Muscle layer of colon (tissue), 2 donors: ENCODE data around the gene MDGA2.
"Not testable (repeated sequence)": the region's sequence is repeated elsewhere in the genome, so short reads cannot be mapped to it uniquely, and the experiment has no call there.

Experiments used
- H3K27ac ChIP-seq: one replicate; pipeline ENCODE4 v1.7.0; 2013; ENCODE audit warnings: low read depth, mild to moderate bottlenecking, low read length, moderate library complexity
- H3K27me3 ChIP-seq, 2 donors: one replicate each; pipeline ENCODE4 v1.7.0; 2013; ENCODE audit warnings: low read length in 2 of 2, mild to moderate bottlenecking in 2 of 2; ENCODE audit not compliant: insufficient read depth in 2 of 2, control insufficient read depth in 1 of 2
- H3K36me3 ChIP-seq: one replicate; pipeline ENCODE4 v1.7.0; 2013; ENCODE audit warnings: mild to moderate bottlenecking, low read length; ENCODE audit not compliant: insufficient read depth
- H3K4me1 ChIP-seq: one replicate; pipeline ENCODE4 v1.7.0; 2013; ENCODE audit warnings: mild to moderate bottlenecking, low read length; ENCODE audit not compliant: insufficient read depth
- H3K4me3 ChIP-seq, 2 donors: one replicate each; pipeline ENCODE4 v1.7.0; 2013; ENCODE audit warnings: low read length in 2 of 2, low read depth in 1 of 2, mild to moderate bottlenecking in 1 of 2, moderate library complexity in 1 of 2
- H3K9ac ChIP-seq: one replicate; pipeline ENCODE4 v1.7.0; 2013; ENCODE audit warnings: low read length
- H3K9me3 ChIP-seq: one replicate; pipeline ENCODE4 v1.7.0; 2013; ENCODE audit warnings: mild to moderate bottlenecking, low read length
- donor health status: abdominal sarcoma.
- donor health status: Adenocarcinoma of cecum.

The MDGA2 gene

DNA sequence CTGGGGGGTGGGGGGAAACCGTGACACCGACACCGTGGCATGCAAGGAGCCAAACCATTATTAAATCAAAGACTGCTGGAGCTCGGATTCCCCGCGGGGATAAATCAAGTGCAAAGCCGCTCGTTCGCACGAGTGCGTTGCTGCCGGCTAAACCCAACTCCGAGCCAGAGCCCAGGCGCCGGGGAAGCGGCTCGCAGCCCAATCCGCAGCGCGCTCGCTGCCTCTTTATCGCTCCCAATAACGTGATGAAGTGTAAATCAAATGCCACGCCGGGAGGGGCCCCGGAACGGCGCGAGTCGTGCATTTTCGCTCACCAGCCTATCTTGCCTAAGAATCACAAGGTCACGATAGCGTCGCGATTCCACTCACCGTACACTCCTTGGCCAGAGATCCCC, 1.3 kb downstream of the MDGA2 start:
- H3K27ac ChIP-seq = no peak overlapping the region
- H3K4me3 ChIP-seq = peak overlapping the region in 1 of 2 donors; percentile 13
- no peak overlapping the region for H3K9ac ChIP-seq
- peaks cover 12 to 32% of the 10 kb centered on the region in 2 donors for H3K27me3 ChIP-seq
- peaks cover 4% of the 10 kb centered on the region for H3K4me1 ChIP-seq
- no peaks in the 10 kb centered on the region for H3K36me3 ChIP-seq
- H3K9me3 ChIP-seq = no peaks in the 10 kb centered on the region

DNA sequence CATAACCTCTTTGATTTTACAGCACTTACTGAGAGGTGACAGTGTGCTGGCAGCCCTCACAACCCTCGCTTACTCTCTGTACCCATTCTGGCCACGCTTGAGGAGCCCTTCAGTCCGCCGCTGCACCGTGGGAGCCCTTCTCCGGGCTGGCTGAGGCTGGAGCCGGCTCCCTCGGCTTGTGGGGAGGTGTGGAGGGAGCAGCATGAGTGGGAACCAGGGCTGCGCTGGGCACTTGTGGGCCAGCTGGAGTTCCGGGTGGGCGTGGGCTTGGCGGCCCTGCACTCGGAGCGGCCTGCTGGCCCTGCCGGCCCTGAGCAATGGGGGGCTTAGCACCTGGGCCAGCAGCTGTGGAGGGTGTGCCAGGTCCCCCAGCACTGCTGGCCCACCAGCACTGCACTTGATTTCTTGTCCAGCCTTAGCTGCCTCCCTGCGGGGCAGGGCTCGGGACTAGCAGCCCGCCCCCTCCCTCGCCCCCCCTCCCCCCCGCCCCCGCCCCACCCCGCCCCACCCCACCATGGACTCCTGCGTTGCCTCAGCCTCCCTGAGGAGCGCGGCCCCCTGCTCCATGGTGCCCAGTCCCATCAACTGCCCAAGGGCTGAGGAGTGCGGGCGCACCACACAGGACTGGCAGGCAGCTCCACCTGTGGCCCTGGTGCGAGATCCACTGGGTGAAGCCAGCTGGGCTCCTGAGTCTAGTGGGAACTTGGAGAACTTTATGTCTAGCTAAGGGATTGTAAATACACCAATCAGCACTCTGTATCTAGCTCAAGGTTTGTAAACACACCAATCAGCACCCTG, 9.9 kb downstream of the MDGA2 start:
- H3K9ac ChIP-seq = no peak overlapping the region

GRCh38 chr14:47662466-47662865, 12.9 kb downstream of the MDGA2 start:
- no peak overlapping the region for H3K9ac ChIP-seq

More for the DNA sequence above, 9.9 kb downstream of the MDGA2 start:
- Histone ChIP-seq H3K36me3 (no peaks in the 10 kb centered on the region), H3K27ac (no peak overlapping the region), H3K27me3 (no peaks in the 10 kb centered on the region), H3K4me3 (no peak overlapping the region), H3K9me3 (no peaks in the 10 kb centered on the region), H3K4me1 (no peaks in the 10 kb centered on the region)

DNA sequence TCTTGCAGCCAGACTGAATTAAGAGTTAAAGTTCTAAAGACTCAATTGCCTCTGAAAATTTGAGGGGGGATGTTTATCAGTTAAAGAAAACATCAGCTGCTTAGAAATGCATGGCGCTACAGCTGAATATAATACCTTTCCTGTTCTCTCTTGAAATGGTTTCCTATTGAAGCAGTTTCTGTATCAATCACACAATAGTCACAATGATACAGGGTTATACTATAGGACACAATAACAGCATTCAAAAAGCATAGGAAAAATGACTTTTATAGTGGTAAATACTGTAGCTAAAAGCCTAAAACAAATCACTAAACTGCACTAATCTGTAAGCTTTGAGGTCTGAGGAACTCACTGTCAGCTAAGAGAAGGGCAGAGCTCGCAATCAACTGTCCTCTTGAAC, 15.2 kb downstream of the MDGA2 start:
- Histone ChIP-seq H3K36me3 (no peaks in the 10 kb centered on the region), H3K27me3 (no peaks in the 10 kb centered on the region), H3K27ac (no peak overlapping the region), H3K4me3 (no peak overlapping the region), H3K4me1 (no peaks in the 10 kb centered on the region), H3K9ac (no peak overlapping the region), H3K9me3 (no peaks in the 10 kb centered on the region)

More at GRCh38 chr14:47662466-47662865, 12.9 kb downstream of the MDGA2 start:
- H3K9me3 ChIP-seq = no peaks in the 10 kb centered on the region
- no peaks in the 10 kb centered on the region for H3K27me3 ChIP-seq
- H3K36me3 ChIP-seq = no peaks in the 10 kb centered on the region
- H3K4me1 ChIP-seq = no peaks in the 10 kb centered on the region
- no peak overlapping the region for H3K27ac ChIP-seq
- no peak overlapping the region for H3K4me3 ChIP-seq

DNA sequence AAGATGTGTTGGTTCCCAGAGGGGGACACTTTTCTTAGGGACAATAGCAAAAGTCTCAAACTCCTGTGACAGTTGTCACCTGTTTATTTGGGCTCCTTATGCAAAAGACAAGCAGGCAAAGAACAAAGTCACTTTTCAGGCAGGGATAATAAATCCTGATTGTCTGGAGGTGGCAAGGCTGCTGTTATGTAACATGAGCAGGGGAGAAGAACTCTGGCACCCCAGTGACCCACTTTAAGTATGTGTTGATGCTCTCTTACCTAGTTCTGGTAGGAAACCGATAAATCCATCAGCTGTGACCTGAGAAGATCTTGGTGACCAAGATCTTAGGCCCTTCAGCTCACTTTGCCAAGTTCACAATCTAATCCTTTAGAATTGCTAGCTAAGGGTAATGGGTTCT, 17.4 kb downstream of the MDGA2 start:
- Histone ChIP-seq H3K27ac (no peak overlapping the region), H3K27me3 (no peaks in the 10 kb centered on the region), H3K4me1 (no peaks in the 10 kb centered on the region), H3K9ac (no peak overlapping the region), H3K36me3 (no peaks in the 10 kb centered on the region), H3K9me3 (no peaks in the 10 kb centered on the region), H3K4me3 (no peak overlapping the region)

DNA sequence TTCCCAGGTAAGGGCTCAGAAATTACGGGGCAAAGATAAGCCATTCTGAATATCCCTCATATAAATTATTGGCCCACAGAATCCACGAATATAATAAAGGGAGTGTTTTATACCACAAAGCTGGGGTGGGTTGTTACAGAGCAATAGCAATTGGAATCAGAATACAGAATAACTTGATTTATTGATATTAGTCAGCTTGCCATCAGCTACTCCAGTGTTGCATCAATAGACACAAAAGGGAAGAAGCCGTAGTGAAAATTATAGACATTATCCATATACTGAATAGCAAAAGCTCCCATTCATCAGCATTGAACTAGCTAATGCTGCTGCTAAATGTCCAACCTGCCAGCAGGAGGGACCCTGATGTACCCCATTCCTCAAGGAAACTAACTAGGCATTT, 18.3 kb downstream of the MDGA2 start:
- H3K4me1 ChIP-seq = no peaks in the 10 kb centered on the region
- no peak overlapping the region for H3K27ac ChIP-seq
- no peaks in the 10 kb centered on the region for H3K9me3 ChIP-seq

GRCh38 chr14:47651337-47651736, 24.1 kb downstream of the MDGA2 start:
- Histone ChIP-seq H3K27ac (no peak overlapping the region), H3K4me1 (no peaks in the 10 kb centered on the region), H3K27me3 (no peaks in the 10 kb centered on the region), H3K9me3 (no peaks in the 10 kb centered on the region), H3K4me3 (no peak overlapping the region), H3K9ac (no peak overlapping the region), H3K36me3 (no peaks in the 10 kb centered on the region)

More for the DNA sequence above, 18.3 kb downstream of the MDGA2 start:
- no peaks in the 10 kb centered on the region for H3K27me3 ChIP-seq
- H3K9ac ChIP-seq = no peak overlapping the region
- no peak overlapping the region for H3K4me3 ChIP-seq
- H3K36me3 ChIP-seq = no peaks in the 10 kb centered on the region

- Histone ChIP-seq H3K4me1 (no peaks in the 10 kb centered on the region), H3K4me3 (no peak overlapping the region), H3K27me3 (no peaks in the 10 kb centered on the region)
These were observed 37.7 kb downstream of the MDGA2 start for GRCh38 chr14:47637753-47638152.

GRCh38 chr14:47626151-47627035, 49.0 kb downstream of the MDGA2 start:
- Histone ChIP-seq H3K4me3 (no peak overlapping the region), H3K9ac (no peak overlapping the region), H3K9me3 (no peaks in the 10 kb centered on the region), H3K27ac (no peak overlapping the region), H3K4me1 (no peaks in the 10 kb centered on the region), H3K27me3 (no peaks in the 10 kb centered on the region), H3K36me3 (no peaks in the 10 kb centered on the region)

More at GRCh38 chr14:47637753-47638152, 37.7 kb downstream of the MDGA2 start:
- Histone ChIP-seq H3K27ac (no peak overlapping the region), H3K36me3 (no peaks in the 10 kb centered on the region), H3K9me3 (no peaks in the 10 kb centered on the region), H3K9ac (no peak overlapping the region)

DNA sequence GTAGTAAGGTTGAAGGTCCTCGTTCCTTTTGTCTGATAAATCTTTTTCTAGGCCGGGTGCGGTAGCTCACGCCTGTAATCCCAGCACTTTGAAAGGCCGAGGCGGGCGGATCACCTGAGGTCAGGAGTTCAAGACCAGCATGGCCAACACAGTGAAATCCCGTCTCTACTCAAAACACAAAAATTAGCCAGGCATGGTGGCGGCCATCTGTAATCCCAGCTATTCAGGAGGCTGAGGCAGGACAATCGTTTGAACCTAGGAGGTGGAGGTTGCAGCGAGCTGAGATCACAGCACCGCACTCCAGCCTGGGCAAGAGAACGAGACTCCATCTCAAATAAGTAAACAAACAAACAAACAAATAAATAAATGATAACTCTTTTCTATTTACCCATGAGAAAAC, 51.3 kb downstream of the MDGA2 start:
- not testable (repeated sequence) for H3K27me3 ChIP-seq, H3K9ac ChIP-seq, H3K4me3 ChIP-seq, H3K36me3 ChIP-seq, H3K4me1 ChIP-seq, H3K27ac ChIP-seq, H3K9me3 ChIP-seq

DNA sequence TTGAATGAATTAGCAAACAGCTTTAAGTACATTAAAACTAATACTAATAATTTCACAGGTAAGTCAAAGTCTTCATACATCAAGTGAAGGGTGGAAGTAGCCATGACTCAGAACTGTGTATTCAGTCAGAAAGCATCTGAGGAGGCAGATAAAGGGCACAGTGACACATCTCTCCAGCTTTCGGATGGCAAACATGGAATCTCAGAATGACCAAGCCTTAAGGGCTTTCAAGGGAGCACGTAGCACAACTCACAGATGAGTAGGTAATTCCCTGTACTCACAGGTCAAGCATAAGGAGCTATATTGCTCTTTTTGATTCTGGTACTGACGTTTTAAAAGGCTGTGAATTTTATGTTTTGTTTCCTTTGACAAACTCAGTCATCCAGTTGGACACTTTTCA, 56.0 kb downstream of the MDGA2 start:
- Histone ChIP-seq H3K4me1 (no peaks in the 10 kb centered on the region), H3K9ac (no peak overlapping the region), H3K27ac (no peak overlapping the region), H3K27me3 (no peaks in the 10 kb centered on the region), H3K9me3 (no peaks in the 10 kb centered on the region), H3K36me3 (no peaks in the 10 kb centered on the region), H3K4me3 (no peak overlapping the region)
